ENCODE measurements around the gene ATP8A2.
"Not testable (repeated sequence)": the region's sequence is repeated elsewhere in the genome, so short reads cannot be mapped to it uniquely, and the experiment has no call there.

Gene ATP8A2

DNA sequence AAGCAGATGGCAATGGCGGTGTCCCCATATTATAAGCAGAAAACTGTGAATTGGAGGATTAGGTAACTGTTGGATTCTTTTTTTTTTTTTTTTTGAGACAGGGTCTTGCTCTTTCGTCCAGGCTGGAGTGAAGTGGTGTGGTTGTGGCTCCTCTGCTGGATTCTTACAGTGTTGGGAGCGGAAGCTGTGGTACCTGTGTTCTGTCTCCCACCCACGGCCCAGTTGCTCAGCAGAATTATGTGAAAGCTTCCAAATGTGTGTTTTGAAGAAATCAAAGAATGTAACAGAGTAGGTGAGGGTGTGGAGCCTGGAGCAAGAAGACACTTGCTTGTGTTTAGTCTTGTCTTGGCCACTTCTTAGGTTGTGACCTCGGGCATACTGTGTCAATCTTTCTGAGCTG, 384.5 kb downstream of the ATP8A2 start:
- Mint-ChIP-seq H3K27me3 (ENCODE audit: low read depth) (no peaks in the 10 kb centered on the region), H3K4me3 (no peak overlapping the region), H3K4me1 (ENCODE audit: low read depth) (peaks cover 44% of the 10 kb centered on the region), H3K9me3 (no peaks in the 10 kb centered on the region), H3K36me3 (ENCODE audit: low read depth) (peaks cover 7% of the 10 kb centered on the region), H3K27ac (no peak overlapping the region)

DNA sequence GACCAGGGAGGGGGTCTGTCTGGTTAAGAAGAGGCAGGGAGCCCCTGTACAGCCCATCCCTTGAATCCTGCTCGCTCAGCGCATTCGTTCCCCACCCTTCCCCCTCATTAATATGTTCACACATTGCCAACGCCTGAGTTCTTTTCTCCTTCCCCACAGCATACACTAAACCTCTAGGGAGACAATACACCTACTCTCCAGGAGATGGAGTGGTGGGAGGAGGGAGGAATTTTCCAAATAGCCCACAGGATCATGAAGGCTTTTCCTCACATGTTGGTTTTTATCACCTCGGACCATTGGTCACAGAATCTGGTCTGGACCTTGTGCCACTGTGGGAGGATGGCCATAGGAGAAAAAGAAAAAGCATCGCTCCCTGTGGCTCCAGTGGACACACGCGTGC, 385.1 kb downstream of the ATP8A2 start:
- Mint-ChIP-seq H3K9me3 (no peaks in the 10 kb centered on the region), H3K4me1 (ENCODE audit: low read depth) (peaks cover 47% of the 10 kb centered on the region), H3K36me3 (ENCODE audit: low read depth) (peaks cover 7% of the 10 kb centered on the region), H3K4me3 (no peak overlapping the region), H3K27ac (no peak overlapping the region), H3K27me3 (ENCODE audit: low read depth) (no peaks in the 10 kb centered on the region)

- Mint-ChIP-seq H3K9me3 (peaks cover 12% of the 10 kb centered on the region), H3K36me3 (ENCODE audit: low read depth) (peaks cover 16% of the 10 kb centered on the region), H3K27ac (no peak overlapping the region), H3K4me1 (ENCODE audit: low read depth) (peaks cover 46% of the 10 kb centered on the region), H3K4me3 (no peak overlapping the region), H3K27me3 (ENCODE audit: low read depth) (no peaks in the 10 kb centered on the region)
Measured at GRCh38 chr13:25761041-25761440, 389.3 kb downstream of the ATP8A2 start.

DNA sequence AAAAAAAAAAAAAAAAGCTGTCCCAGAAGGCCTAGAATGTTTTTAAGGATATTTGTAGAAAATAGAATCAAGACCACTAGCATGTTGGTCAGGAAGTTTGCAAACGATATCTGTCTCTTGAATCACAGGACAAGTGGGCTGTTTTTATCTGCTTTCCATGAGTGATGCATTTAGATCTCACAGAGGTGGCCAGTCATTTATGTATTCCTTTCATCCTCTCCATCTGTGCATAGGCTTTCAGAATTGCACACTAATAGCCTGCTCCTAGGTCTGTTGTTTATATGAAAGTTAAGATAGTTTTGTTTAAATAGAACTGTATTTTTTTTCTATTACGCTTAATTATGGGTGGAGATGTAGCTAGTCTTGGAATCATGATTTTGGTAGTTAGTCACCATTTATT, 390.5 kb downstream of the ATP8A2 start:
- Mint-ChIP-seq H3K9me3 (peaks cover 22% of the 10 kb centered on the region), H3K4me3 (peak overlapping the region; percentile 53), H3K27ac (peak overlapping the region; percentile 94), H3K36me3 (ENCODE audit: low read depth) (peaks cover 21% of the 10 kb centered on the region), H3K4me1 (ENCODE audit: low read depth) (peaks cover 37% of the 10 kb centered on the region), H3K27me3 (ENCODE audit: low read depth) (no peaks in the 10 kb centered on the region)

DNA sequence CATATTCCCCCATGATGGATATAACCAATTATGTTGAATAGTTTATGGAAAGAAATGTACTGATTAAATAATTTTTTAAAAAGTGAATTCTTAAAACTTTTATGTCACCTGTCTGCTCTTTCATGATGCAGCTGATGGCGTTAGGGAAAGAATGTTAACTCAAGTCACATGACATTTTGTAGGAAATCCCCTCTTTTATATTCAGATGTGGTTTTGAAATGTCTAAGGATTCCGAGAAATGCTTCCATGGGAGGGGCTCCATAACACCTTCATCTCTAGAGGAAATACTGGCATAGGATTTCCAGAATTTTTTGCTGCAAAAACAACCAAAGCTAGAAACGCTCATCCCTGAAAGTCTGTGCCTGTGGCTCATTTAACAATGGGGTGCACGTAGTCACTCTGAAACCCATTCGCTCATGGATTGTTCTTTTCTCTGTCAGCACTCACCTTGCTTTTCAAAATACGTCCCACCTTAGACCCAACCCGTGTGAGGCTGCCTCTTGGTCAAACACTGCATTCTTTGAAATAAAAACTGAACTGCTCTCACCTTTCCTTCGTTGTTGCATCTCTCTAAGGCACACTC, 391.1 kb downstream of the ATP8A2 start:
- peaks cover 21% of the 10 kb centered on the region for H3K36me3 Mint-ChIP-seq (ENCODE audit: low read depth)
- peak overlapping the region; percentile 94 for H3K27ac Mint-ChIP-seq
- no peaks in the 10 kb centered on the region for H3K27me3 Mint-ChIP-seq (ENCODE audit: low read depth)
- H3K4me3 Mint-ChIP-seq = peak overlapping the region; percentile 73
- H3K4me1 Mint-ChIP-seq (ENCODE audit: low read depth) = peaks cover 35% of the 10 kb centered on the region
- peaks cover 27% of the 10 kb centered on the region for H3K9me3 Mint-ChIP-seq

GRCh38 chr13:25764378-25764777, 392.6 kb downstream of the ATP8A2 start:
- H3K9me3 Mint-ChIP-seq = peaks cover 32% of the 10 kb centered on the region
- H3K27ac Mint-ChIP-seq = peak overlapping the region; percentile 43
- no peak overlapping the region for H3K4me3 Mint-ChIP-seq
- no peaks in the 10 kb centered on the region for H3K27me3 Mint-ChIP-seq (ENCODE audit: low read depth)
- H3K36me3 Mint-ChIP-seq (ENCODE audit: low read depth) = peaks cover 23% of the 10 kb centered on the region
- H3K4me1 Mint-ChIP-seq (ENCODE audit: low read depth) = peaks cover 30% of the 10 kb centered on the region

- H3K27me3 Mint-ChIP-seq (ENCODE audit: low read depth) = no peaks in the 10 kb centered on the region
- no peak overlapping the region for H3K4me3 Mint-ChIP-seq
- no peak overlapping the region for H3K27ac Mint-ChIP-seq
- H3K4me1 Mint-ChIP-seq (ENCODE audit: low read depth) = peaks cover 28% of the 10 kb centered on the region
- H3K36me3 Mint-ChIP-seq (ENCODE audit: low read depth) = peaks cover 24% of the 10 kb centered on the region
- peaks cover 32% of the 10 kb centered on the region for H3K9me3 Mint-ChIP-seq
Measured at GRCh38 chr13:25765266-25765665, 393.5 kb downstream of the ATP8A2 start.

GRCh38 chr13:25766576-25766975, 394.8 kb downstream of the ATP8A2 start:
- Mint-ChIP-seq H3K9me3 (peaks cover 32% of the 10 kb centered on the region), H3K27me3 (ENCODE audit: low read depth) (no peaks in the 10 kb centered on the region), H3K4me3 (no peak overlapping the region), H3K27ac (no peak overlapping the region), H3K4me1 (ENCODE audit: low read depth) (peaks cover 36% of the 10 kb centered on the region), H3K36me3 (ENCODE audit: low read depth) (peaks cover 27% of the 10 kb centered on the region)

- Mint-ChIP-seq H3K4me1 (ENCODE audit: low read depth) (peaks cover 34% of the 10 kb centered on the region), H3K27ac (no peak overlapping the region), H3K36me3 (ENCODE audit: low read depth) (peaks cover 27% of the 10 kb centered on the region), H3K27me3 (ENCODE audit: low read depth) (no peaks in the 10 kb centered on the region), H3K9me3 (peaks cover 32% of the 10 kb centered on the region), H3K4me3 (no peak overlapping the region)
Measured at GRCh38 chr13:25766991-25767390, 395.2 kb downstream of the ATP8A2 start.

- no peak overlapping the region for H3K4me3 Mint-ChIP-seq
Measured at GRCh38 chr13:25768376-25768775, 396.6 kb downstream of the ATP8A2 start.

DNA sequence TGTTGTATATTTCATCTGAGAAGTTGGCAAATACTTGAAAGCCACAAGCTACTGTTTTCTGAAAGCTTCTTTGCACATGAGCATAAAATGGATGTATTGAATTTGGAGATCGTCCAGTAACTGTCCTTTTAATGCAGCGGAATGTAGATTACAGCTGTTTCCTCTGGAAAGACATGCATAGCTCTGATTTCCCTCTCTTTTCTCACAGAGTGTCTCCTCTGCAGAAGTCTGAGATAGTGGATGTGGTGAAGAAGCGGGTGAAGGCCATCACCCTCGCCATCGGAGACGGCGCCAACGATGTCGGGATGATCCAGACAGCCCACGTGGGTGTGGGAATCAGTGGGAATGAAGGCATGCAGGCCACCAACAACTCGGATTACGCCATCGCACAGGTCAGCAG, 397.1 kb downstream of the ATP8A2 start:
- Mint-ChIP-seq H3K27ac (no peak overlapping the region), H3K9me3 (peaks cover 32% of the 10 kb centered on the region), H3K27me3 (ENCODE audit: low read depth) (no peaks in the 10 kb centered on the region), H3K4me3 (no peak overlapping the region), H3K36me3 (ENCODE audit: low read depth) (peaks cover 27% of the 10 kb centered on the region), H3K4me1 (ENCODE audit: low read depth) (peaks cover 18% of the 10 kb centered on the region)

More at GRCh38 chr13:25768376-25768775, 396.6 kb downstream of the ATP8A2 start:
- Mint-ChIP-seq H3K9me3 (peaks cover 32% of the 10 kb centered on the region), H3K27ac (no peak overlapping the region), H3K27me3 (ENCODE audit: low read depth) (no peaks in the 10 kb centered on the region), H3K4me1 (ENCODE audit: low read depth) (peaks cover 21% of the 10 kb centered on the region), H3K36me3 (ENCODE audit: low read depth) (peaks cover 27% of the 10 kb centered on the region)

- Mint-ChIP-seq H3K9me3 (peaks cover 25% of the 10 kb centered on the region), H3K27ac (no peak overlapping the region), H3K4me3 (no peak overlapping the region), H3K27me3 (ENCODE audit: low read depth) (no peaks in the 10 kb centered on the region), H3K36me3 (ENCODE audit: low read depth) (peaks cover 21% of the 10 kb centered on the region), H3K4me1 (ENCODE audit: low read depth) (peaks cover 12% of the 10 kb centered on the region)
Measured at GRCh38 chr13:25770601-25771000, 398.8 kb downstream of the ATP8A2 start.

- Mint-ChIP-seq H3K4me3 (no peak overlapping the region), H3K27me3 (ENCODE audit: low read depth) (no peaks in the 10 kb centered on the region), H3K4me1 (ENCODE audit: low read depth) (peaks cover 10% of the 10 kb centered on the region), H3K9me3 (peaks cover 19% of the 10 kb centered on the region), H3K36me3 (ENCODE audit: low read depth) (peaks cover 15% of the 10 kb centered on the region), H3K27ac (peak overlapping the region; percentile 29)
Measured at GRCh38 chr13:25771202-25771601, 399.4 kb downstream of the ATP8A2 start.

GRCh38 chr13:25771641-25772478, 400.1 kb downstream of the ATP8A2 start:
- H3K4me3 Mint-ChIP-seq = no peak overlapping the region
- peaks cover 10% of the 10 kb centered on the region for H3K4me1 Mint-ChIP-seq (ENCODE audit: low read depth)
- peak overlapping the region; percentile 29 for H3K27ac Mint-ChIP-seq
- peaks cover 14% of the 10 kb centered on the region for H3K9me3 Mint-ChIP-seq
- H3K27me3 Mint-ChIP-seq (ENCODE audit: low read depth) = no peaks in the 10 kb centered on the region
- peaks cover 11% of the 10 kb centered on the region for H3K36me3 Mint-ChIP-seq (ENCODE audit: low read depth)

DNA sequence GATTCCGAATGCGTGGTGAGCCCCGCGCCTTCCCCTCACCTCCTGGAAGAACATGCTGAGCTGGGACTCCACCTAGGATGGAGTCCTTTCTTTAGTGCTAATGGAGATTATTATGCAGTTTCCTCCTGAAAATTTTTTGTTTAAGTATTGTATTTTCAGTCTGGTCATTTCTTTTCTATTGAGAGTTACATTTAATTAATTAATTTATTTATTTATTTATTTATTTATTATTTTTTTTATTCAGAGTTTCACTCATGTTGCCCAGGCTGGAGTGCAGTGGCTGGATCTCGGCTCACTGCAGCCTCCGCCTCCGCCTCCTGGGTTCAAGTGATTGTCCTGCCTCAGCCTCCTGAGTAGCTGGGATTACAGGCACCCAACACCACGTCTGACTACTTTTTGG, 400.8 kb downstream of the ATP8A2 start:
- not testable (repeated sequence) for H3K27ac Mint-ChIP-seq; H3K4me3 Mint-ChIP-seq; H3K27me3 Mint-ChIP-seq (ENCODE audit: low read depth); H3K9me3 Mint-ChIP-seq; H3K4me1 Mint-ChIP-seq (ENCODE audit: low read depth)
- H3K36me3 Mint-ChIP-seq (ENCODE audit: low read depth) = peaks cover 11% of the 10 kb centered on the region

Data from T-helper 1 cell treated with Interleukin-12 subunit alpha and Interleukin-12 subunit beta and Interleukin-4 antibody, amounts not matched to agents 30 μg/mL and 1 μg/mL, for 36 hours (primary cell).